Mesenchymal stem cell (in vitro differentiated cells and primary cell): ENCODE data around the gene DAP3.
"Not testable (repeated sequence)": the region's sequence is repeated elsewhere in the genome, so short reads cannot be mapped to it uniquely, and the experiment has no call there.

Experiments used
- DNase-seq: peaks from one replicate; pipeline ENCODE4 v3.0.0-alpha.2; 2013
- H2AFZ ChIP-seq: one replicate; pipeline ENCODE4 v1.6.1; 2013; ENCODE audit warnings: low read depth, mild to moderate bottlenecking, control low read depth, inconsistent platforms, low read length, moderate library complexity
- H2AK5ac ChIP-seq: 2 replicates; pipeline ENCODE4 v1.6.1; 2013; ENCODE audit warnings: low read length, moderate library complexity, mild to moderate bottlenecking, inconsistent platforms; ENCODE audit not compliant: severe bottlenecking
- H2BK120ac ChIP-seq: one replicate; pipeline ENCODE4 v1.6.1; 2013; ENCODE audit warnings: low read depth, mild to moderate bottlenecking, inconsistent platforms, low read length, moderate library complexity
- H2BK12ac ChIP-seq, 2 experiments: one replicate each; pipeline ENCODE4 v1.6.1; 2013; ENCODE audit warnings: inconsistent platforms in 2 of 2, low read length in 2 of 2, mild to moderate bottlenecking in 2 of 2, moderate library complexity in 2 of 2, control low read depth in 1 of 2
- H2BK15ac ChIP-seq: one replicate; pipeline ENCODE4 v1.6.1; 2013; ENCODE audit warnings: mild to moderate bottlenecking, low read depth, inconsistent platforms; ENCODE audit not compliant: poor library complexity, severe bottlenecking
- H2BK5ac ChIP-seq: 2 replicates; pipeline ENCODE4 v1.6.1; 2013; ENCODE audit warnings: low read depth, mild to moderate bottlenecking, low read length, control low read depth, inconsistent platforms; ENCODE audit not compliant: poor library complexity, severe bottlenecking
- H3K14ac ChIP-seq, 2 experiments: one replicate each; pipeline ENCODE4 v1.6.1; 2013; ENCODE audit warnings: inconsistent platforms in 2 of 2, low read length in 2 of 2, control low read depth in 1 of 2, mild to moderate bottlenecking in 1 of 2, moderate library complexity in 1 of 2
- H3K18ac ChIP-seq, 2 experiments: one replicate each; pipeline ENCODE4 v1.6.1; 2013; ENCODE audit warnings: inconsistent platforms in 2 of 2, low read length in 2 of 2, control low read depth in 1 of 2, low read depth in 1 of 2, mild to moderate bottlenecking in 1 of 2
- H3K23ac ChIP-seq, 2 experiments: one replicate each; pipeline ENCODE4 v1.6.1; 2013; ENCODE audit warnings: inconsistent platforms in 2 of 2, low read length in 2 of 2, mild to moderate bottlenecking in 2 of 2, moderate library complexity in 2 of 2, control low read depth in 1 of 2
- H3K27ac ChIP-seq: 2 replicates; pipeline ENCODE4 v1.5.1; 2013; ENCODE audit warnings: mild to moderate bottlenecking, moderate library complexity, low read length, control low read depth, inconsistent platforms; ENCODE audit not compliant: poor library complexity, severe bottlenecking
- H3K27me3 ChIP-seq, 2 experiments: 2 replicates each; pipeline versions ENCODE4 v1.6.1 to v1.7.0; 2013; ENCODE audit warnings: low read length in 2 of 2, mild to moderate bottlenecking in 2 of 2, moderate library complexity in 2 of 2, control low read depth in 1 of 2, inconsistent platforms in 1 of 2; ENCODE audit not compliant: control insufficient read depth in 1 of 2, insufficient read depth in 1 of 2
- H3K36me3 ChIP-seq, 2 experiments: 2 replicates each; pipeline versions ENCODE4 v1.6.1 to v1.7.0; 2013; ENCODE audit warnings: low read length in 2 of 2, control low read depth in 1 of 2, inconsistent platforms in 1 of 2, low read depth in 1 of 2, mild to moderate bottlenecking in 1 of 2; ENCODE audit not compliant: insufficient read depth in 2 of 2, control insufficient read depth in 1 of 2
- H3K4ac ChIP-seq, 2 experiments: one replicate each; pipeline ENCODE4 v1.6.1; 2013; ENCODE audit warnings: inconsistent platforms in 2 of 2, low read length in 2 of 2, mild to moderate bottlenecking in 2 of 2, moderate library complexity in 2 of 2, control low read depth in 1 of 2, low read depth in 1 of 2
- H3K4me1 ChIP-seq: 2 replicates; pipeline ENCODE4 v1.6.1; 2013; ENCODE audit warnings: low read depth, low read length, control low read depth; ENCODE audit not compliant: control insufficient read depth, insufficient read depth
- H3K4me2 ChIP-seq: 2 replicates; pipeline ENCODE4 v1.6.1; 2013; ENCODE audit warnings: low read length, mild to moderate bottlenecking, inconsistent platforms; ENCODE audit not compliant: poor library complexity, severe bottlenecking
- H3K4me3 ChIP-seq, 2 experiments: 2 replicates each; pipeline versions ENCODE4 v1.5.1 to v1.7.0; 2013; ENCODE audit warnings: low read length in 2 of 2, mild to moderate bottlenecking in 2 of 2, control low read depth in 1 of 2, low read depth in 1 of 2; ENCODE audit not compliant: insufficient read depth in 1 of 2
- H3K79me1 ChIP-seq: replicated peaks from 2 replicates; pipeline ENCODE4 v1.6.1; 2013; ENCODE audit warnings: mild to moderate bottlenecking, control low read depth, low read length, inconsistent platforms; ENCODE audit not compliant: poor library complexity, severe bottlenecking
- H3K9ac ChIP-seq: 2 replicates; pipeline ENCODE4 v1.7.0; 2013; ENCODE audit warnings: mild to moderate bottlenecking, low read length, moderate library complexity
- H3K9me3 ChIP-seq: 2 replicates; pipeline ENCODE4 v1.7.0; 2013; ENCODE audit warnings: mild to moderate bottlenecking, low read length; ENCODE audit not compliant: control insufficient read depth
- H4K8ac ChIP-seq: one replicate; pipeline ENCODE4 v1.6.1; 2013; ENCODE audit warnings: inconsistent platforms, mild to moderate bottlenecking, low read length, moderate library complexity
- H4K91ac ChIP-seq: one replicate; pipeline ENCODE4 v1.6.1; 2013; ENCODE audit warnings: mild to moderate bottlenecking, low read length, inconsistent platforms
- WGBS: methylation state at CpG from one replicate; pipeline ENCODE4 v1.1.7; 2013; ENCODE audit warnings: mixed read lengths; 5-methylcytosine and 5-hydroxymethylcytosine counted together

Gene DAP3

GRCh38 chr1:155673003-155673402, 15.9 kb upstream of the DAP3 start:
- Histone ChIP-seq H3K9ac (no peak overlapping the region), H3K36me3 (peaks cover 41 to 90% of the 10 kb centered on the region in 2 experiments), H4K8ac (no peak overlapping the region), H3K18ac (no peak overlapping the region), H2BK12ac (no peak overlapping the region), H3K4me2 (no peak overlapping the region), H3K9me3 (no peaks in the 10 kb centered on the region), H2BK15ac (no peak overlapping the region), H3K23ac (no peak overlapping the region), H3K4me3 (no peak overlapping the region), H3K4ac (no peak overlapping the region), H3K4me1 (no peaks in the 10 kb centered on the region), H3K27me3 (no peaks in the 10 kb centered on the region), H2AK5ac (no peak overlapping the region), H2AFZ (no peak overlapping the region), H2BK120ac (no peak overlapping the region), H3K79me1 (peaks cover 24% of the 10 kb centered on the region), H3K14ac (no peak overlapping the region), H3K27ac (no peak overlapping the region), H4K91ac (no peak overlapping the region), H2BK5ac (no peak overlapping the region)
- no peak for DNase-seq
- 97% methylated on average over 6 of the region's 6 CpGs for WGBS

- H3K4me2 ChIP-seq, result no peak overlapping the region
- H3K4me3 ChIP-seq, result no peak overlapping the region
- no peak overlapping the region for H2AK5ac ChIP-seq
- no peak overlapping the region for H3K18ac ChIP-seq
- no peak overlapping the region for H3K23ac ChIP-seq
- H3K27me3 ChIP-seq, result no peaks in the 10 kb centered on the region
- H2BK15ac ChIP-seq, result no peak overlapping the region
- H3K27ac ChIP-seq, result no peak overlapping the region
- no peak overlapping the region for H3K9ac ChIP-seq
- no peak overlapping the region for H3K4ac ChIP-seq
- 100% methylated on average over 3 of the region's 4 CpGs for WGBS
- H3K9me3 ChIP-seq, result no peaks in the 10 kb centered on the region
- H3K36me3 ChIP-seq, result peaks cover 32 to 68% of the 10 kb centered on the region in 2 experiments
- H2BK5ac ChIP-seq, result no peak overlapping the region
- no peak overlapping the region for H4K91ac ChIP-seq
- H2BK120ac ChIP-seq, result no peak overlapping the region
- H2AFZ ChIP-seq, result no peak overlapping the region
- H3K14ac ChIP-seq, result no peak overlapping the region
- H3K4me1 ChIP-seq, result no peaks in the 10 kb centered on the region
- no peak for DNase-seq
- no peak overlapping the region for H2BK12ac ChIP-seq
- H4K8ac ChIP-seq, result no peak overlapping the region
- peaks cover 24% of the 10 kb centered on the region for H3K79me1 ChIP-seq
Observed at GRCh38 chr1:155678027-155678426, 10.9 kb upstream of the DAP3 start.

- not testable (repeated sequence) for H2BK12ac ChIP-seq, H4K8ac ChIP-seq, H3K4me1 ChIP-seq, H3K14ac ChIP-seq, H3K23ac ChIP-seq, H2BK15ac ChIP-seq, H2BK5ac ChIP-seq, H3K4ac ChIP-seq, H3K27ac ChIP-seq, H2BK120ac ChIP-seq, H3K9ac ChIP-seq, DNase-seq, H3K4me2 ChIP-seq, H2AK5ac ChIP-seq, H3K9me3 ChIP-seq, H3K18ac ChIP-seq, H3K27me3 ChIP-seq, H3K4me3 ChIP-seq, H4K91ac ChIP-seq, H2AFZ ChIP-seq
- 100% methylated on average over 1 of the region's 1 CpG for WGBS
- Histone ChIP-seq H3K36me3 (peaks cover 26 to 62% of the 10 kb centered on the region in 2 experiments), H3K79me1 (peaks cover 20% of the 10 kb centered on the region)
Observed at GRCh38 chr1:155678992-155679391, 9.9 kb upstream of the DAP3 start.

GRCh38 chr1:155680531-155680930, 8.4 kb upstream of the DAP3 start:
- H3K27me3 ChIP-seq, result no peaks in the 10 kb centered on the region
- no peak overlapping the region for H2BK5ac ChIP-seq
- H3K4me3 ChIP-seq, result no peak overlapping the region
- H3K4me1 ChIP-seq, result peaks cover 4% of the 10 kb centered on the region
- H2BK12ac ChIP-seq, result no peak overlapping the region
- no peak overlapping the region for H3K23ac ChIP-seq
- no peak for DNase-seq
- no peak overlapping the region for H2AK5ac ChIP-seq
- H3K4me2 ChIP-seq, result no peak overlapping the region
- no peak overlapping the region for H4K8ac ChIP-seq
- no peak overlapping the region for H2BK15ac ChIP-seq
- no peak overlapping the region for H2BK120ac ChIP-seq
- H3K14ac ChIP-seq, result no peak overlapping the region
- no peak overlapping the region for H3K9ac ChIP-seq
- H3K18ac ChIP-seq, result no peak overlapping the region
- peaks cover 17% of the 10 kb centered on the region for H3K79me1 ChIP-seq
- no peak overlapping the region for H3K4ac ChIP-seq
- no peaks in the 10 kb centered on the region for H3K9me3 ChIP-seq
- no peak overlapping the region for H2AFZ ChIP-seq
- H4K91ac ChIP-seq, result no peak overlapping the region
- WGBS, result 94% methylated on average over 5 of the region's 6 CpGs
- H3K36me3 ChIP-seq, result peaks cover 13 to 50% of the 10 kb centered on the region in 2 experiments
- H3K27ac ChIP-seq, result no peak overlapping the region
